ENCODE results near the gene AAR2.

AAR2 gene, protein sequence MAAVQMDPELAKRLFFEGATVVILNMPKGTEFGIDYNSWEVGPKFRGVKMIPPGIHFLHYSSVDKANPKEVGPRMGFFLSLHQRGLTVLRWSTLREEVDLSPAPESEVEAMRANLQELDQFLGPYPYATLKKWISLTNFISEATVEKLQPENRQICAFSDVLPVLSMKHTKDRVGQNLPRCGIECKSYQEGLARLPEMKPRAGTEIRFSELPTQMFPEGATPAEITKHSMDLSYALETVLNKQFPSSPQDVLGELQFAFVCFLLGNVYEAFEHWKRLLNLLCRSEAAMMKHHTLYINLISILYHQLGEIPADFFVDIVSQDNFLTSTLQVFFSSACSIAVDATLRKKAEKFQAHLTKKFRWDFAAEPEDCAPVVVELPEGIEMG

DNA sequence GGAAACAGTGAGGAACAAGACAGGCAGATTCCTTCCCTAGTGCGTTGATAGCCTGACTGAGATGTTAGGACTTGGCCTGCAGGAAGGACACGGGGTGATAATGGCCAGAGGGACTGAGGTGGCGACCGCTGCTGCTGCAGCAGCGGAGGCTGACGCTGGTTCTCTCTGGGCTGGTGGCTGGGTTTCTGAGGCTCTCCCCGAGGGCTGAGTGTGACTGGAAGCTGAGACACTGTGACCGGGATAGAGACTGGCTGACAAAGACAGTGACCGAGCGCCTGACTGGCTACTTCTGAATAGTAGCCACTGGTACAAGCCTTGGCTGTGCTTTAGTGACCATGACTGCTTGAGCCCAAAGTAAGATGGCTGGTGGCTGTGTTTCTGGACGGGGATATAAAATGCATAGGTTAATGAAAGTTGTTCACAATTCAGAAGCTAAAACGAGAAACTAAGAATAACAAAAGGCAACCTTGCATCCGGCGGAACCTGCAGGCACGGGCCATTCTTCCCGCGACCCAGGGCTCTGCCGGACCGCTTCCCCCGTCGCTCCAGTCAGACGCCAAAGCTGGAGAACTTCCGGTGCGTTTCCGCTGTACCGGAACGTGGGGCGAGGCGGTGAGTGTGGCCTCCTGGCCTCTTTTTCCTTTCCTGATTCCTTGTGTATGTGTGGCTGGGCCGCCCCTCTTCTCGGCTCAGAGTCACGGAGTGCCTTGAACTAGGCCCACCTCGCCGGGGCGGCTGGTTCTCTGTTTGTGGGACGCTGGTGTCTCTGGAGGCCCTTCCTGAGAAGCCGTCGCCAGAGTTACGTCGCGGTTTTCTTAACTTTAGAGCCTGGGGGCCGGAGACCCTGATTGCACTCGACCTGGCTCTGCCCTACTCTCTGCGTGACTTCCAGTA, at the start of gene AAR2:
AAR2 (plus strand) TSS at position 587 of the 894 bp plus-strand sequence. CDS start 3,391 bp downstream, outside the sequence.
- peak; percentile 66 for DNase-seq

DNA sequence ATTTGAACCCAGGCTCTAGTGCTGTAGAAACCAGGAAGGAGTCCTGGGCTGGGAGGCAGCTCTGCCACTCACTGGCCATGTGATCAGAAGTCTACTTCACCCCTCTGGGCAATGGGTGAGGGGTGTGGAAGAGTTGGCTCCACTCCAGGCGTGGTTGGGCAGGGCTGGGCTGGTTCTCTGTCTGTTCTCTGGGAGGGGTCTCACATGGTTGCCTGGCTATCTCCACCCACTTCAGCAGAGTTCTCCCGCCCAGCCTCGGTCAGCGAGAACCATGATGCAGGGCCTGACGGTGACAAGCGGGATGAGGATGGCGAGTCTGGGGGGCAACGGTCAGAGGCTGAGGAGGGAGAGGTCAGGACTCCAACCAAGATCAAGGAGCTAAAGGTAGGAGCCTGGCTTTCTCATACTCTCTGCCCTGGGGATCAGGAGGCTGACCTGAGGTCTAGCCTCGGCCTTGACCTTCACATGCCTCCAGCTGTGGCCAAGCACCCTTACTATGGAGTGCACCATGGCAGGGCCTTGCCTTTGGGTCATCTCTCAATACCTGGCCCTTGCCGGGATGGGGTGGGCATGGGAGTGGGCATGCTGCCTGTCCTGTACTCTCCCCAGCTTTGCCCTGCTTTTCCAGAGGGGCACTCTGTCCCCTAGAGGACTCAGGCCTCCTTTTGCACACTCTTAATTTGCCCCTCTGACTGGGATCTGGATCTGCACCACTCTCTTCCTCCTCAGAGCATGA, 42.1 kb upstream of the AAR2 start:
- no peak for DNase-seq

DNA sequence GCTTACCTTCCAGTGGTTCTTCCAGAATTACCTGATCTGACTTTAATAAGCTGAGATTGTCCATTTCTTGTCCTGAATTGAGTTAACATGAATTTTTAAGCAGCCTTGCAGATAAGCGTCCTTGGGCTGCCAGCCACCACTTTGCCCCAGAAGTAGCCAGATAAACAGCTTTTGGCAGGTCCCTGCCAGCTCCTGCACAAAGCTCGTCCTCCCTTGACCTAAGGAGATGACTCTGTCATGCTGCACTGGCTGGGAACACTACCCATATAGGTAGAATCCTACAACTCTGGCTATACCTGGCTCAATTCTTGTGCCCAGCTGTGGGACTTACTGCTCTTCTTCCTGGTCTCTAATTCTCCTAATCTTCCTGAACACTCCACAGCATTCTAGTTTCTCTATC, 39.6 kb upstream of the AAR2 start:
- no peak for DNase-seq

DNA sequence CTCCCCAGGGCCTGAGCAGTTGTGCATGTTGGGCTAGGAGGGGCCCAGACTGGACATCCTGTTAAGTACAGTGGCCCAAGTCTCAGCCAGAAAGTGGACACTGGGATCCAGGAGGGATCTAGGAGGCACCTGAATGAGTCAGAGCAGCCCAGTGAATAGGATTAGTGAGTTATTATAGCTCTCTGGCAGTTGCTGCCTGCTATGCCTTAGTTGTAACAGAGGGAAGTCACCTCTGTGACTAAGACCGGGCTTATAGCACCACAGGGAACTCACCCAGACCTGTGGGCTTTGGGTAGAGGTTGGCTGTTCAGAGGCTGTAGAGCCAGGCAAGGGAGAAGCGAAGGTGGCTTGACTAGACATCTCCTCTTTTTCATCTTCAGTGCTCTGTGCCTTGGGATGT, 39.0 kb upstream of the AAR2 start:
- DNase-seq: no peak

DNA sequence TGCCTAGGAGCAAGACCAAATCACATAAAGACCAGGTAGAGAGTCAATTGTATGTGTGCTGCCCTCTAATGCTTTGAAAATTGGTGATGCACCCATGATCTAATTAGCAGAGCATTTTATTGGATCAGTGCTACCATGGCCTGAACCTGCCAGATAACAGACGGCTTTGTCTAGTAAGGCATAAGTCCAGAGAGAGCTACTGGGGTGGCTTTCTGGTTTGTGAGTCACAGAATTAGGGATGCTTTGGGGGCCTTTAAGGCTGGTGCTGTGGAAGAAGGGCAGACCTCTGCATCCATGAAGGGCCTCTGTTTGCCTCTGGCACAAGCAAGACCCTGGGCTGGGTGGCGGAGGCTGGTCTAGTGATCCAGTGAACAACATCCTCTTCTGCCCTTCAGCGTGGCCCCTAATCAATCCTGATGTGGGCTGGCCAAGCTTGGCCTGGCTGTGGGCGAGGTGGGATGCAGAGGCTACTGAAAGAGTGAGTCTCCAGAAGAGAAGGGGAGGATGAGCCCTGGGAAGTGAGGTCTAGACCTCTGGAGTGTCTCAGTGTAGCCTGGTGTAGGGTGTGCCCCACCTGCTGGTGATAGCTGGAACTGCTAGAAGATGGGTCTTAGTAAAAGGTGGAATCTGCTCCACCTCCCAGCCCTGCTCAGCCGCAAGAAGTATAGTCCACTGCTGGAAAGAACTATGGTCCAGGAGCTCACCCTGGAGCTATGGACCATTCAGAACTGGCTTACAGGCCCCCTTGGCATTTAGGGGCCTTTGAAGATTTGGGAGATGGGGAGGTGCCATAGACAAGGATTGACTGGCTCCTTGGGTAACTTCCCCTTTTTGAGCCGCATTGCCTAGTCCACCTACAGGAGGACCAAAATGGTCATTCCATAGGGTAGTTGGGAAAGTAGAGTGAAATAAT, 36.7 kb upstream of the AAR2 start:
- peak; percentile 53 for DNase-seq

DNA sequence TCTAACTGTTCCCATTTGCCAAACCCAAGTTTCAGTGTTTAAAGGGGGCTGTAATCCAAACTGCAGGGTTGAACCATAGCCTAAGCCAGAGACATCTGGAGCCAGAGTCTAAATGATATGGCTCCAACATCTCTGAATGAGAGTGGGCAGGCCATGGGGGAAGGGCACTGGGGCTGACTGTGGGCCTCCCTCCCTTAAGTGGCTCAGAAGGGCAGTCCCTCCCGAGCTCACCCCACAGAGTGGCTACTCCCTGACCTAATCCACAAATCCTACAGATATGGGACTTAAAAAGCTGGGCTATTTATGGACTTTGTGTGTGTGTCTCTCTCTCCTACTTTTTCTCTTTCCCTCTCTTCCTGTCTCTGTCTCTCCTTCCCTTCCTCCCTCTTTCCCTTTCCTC, 35.8 kb upstream of the AAR2 start:
- no peak for DNase-seq

DNA sequence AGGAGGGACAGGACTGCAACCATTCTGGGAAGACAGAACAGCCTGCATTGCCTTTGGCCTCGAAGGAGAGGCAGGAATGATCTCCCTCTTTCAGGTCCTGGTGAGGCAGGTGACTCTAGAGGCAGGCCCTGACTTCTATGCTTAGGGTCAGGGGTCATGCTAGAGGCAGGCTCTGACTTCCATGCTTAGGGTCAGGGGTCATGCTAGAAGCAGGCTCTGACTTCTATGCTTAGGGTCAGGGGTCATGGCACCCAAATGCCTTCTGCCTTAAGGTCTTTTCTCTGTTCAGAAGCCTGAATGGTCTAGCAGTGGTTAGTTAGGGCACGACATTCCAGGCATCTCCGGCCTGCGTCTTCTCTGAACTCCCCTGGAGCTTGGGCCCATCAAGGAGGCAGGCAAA, 35.1 kb upstream of the AAR2 start:
- DNase-seq: no peak

DNA sequence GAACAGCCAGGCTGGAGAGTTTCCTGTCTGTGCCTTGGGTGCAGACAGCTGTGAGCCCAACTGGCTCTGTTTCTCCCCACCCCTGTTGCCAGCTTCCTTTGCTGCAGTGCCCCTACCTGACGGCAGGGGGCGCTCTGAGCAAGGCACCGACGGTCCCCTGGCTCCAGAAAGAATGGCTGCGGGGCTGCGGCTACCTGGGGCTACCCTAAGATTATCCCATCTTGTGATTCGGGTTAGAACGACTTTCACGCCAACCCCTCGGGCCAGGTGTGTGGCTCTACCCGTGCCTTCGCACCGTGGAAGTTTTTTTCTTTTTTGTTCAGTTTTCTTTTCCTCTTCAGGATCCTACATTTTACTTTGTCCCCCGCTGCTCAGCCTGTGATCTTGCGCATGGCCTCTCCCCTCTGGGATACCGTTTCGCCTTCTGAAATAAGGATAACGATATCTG, 33.4 kb upstream of the AAR2 start:
- peak; percentile 41 for DNase-seq

DNA sequence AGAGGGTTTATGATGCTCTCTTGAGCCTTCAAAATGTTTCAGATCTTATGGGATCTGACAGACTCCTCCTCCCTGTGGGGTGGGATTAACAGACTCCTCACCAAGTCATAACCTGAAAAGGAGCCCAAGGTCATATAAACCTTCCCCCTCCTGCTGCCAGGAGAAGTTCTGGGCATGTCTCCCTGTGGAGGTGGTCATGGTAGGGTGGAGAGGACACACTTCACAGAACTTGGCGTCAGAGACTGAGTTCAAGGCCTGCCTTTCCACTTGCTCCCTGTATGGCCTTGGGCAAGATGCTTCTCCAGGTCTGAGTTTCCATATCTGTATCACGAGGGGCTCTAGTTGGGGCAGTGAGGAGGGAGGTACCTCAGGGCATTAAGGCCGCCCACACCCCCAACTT, 32.4 kb upstream of the AAR2 start:
- DNase-seq: no peak

DNA sequence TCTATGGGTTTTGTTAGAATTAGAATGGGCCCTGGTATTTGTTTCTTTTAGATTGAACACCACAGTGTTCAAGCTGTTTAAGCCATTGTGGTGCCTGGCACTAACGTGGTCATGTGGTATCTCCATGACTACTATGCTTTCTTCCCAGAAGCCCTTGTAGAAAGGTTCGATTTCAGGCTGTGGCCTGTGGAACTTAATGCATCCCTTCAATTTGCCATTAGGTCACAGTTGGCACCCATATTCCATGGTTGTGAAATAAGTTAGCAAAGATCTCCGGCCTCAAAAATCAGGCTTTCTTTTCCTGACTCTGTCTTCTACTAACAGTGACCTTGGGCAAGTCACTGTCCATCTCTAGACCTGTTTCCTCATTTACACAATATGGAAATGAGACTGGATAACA, 31.3 kb upstream of the AAR2 start:
- DNase-seq: no peak

DNA sequence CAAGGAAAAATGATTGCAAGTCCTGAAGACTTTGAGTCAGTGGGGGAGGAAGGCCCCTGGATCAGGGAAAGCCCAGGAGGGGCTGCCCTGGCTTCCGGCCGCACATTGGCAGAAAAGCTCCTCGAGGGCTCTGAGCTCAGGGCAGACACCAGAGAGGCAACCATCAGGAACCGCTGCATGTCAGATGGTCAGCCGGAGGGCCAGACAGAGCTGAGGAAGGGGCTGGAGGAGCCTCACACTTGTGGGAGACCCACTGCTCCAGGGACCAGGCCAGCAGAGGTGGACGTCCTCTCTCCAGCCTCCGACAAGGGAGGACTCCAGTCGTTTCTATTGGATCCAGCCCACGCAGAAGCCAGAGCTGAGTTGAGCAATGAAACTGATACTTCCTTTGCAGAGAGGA, 30.2 kb upstream of the AAR2 start:
- DNase-seq: no peak

DNA sequence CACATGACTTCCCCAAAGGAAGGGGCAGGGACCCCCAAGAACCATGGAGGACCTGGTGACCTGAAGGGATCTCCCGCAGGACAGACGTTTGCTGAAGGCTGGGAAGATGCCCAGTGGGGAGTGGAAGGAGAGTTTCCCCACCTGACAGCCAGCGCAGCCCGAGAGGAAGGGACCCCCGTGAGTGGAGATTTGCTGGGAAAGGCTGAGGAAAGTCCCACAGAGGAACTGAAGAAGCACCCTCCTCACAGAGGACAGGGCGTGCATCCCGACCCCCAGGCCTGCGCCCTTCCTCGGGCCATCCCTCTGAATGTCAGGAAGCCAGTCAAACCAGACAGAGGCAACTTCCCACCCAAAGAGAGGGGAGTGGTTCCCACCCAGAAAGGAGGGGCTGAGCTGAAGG, 29.6 kb upstream of the AAR2 start:
- no peak for DNase-seq

DNA sequence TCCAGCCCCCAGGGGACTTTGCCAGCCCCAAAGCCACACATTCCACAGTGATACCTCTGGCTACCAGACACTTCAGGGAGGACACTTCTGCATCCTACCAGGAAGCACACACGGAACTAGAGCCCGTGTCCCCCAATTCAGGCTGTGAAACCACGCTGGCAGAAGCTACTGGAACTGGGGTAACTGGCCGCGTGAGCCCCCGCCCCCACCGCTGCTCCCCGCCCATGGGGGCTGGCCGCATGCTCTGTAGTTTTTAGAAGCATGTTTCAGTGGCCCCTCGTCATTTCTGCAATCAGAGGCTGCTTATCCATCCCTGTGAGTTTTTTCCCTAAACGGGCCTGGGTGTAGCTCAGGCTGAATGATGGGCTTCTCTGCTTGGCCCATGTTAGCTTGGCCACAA, 28.7 kb upstream of the AAR2 start:
- no peak for DNase-seq

DNA sequence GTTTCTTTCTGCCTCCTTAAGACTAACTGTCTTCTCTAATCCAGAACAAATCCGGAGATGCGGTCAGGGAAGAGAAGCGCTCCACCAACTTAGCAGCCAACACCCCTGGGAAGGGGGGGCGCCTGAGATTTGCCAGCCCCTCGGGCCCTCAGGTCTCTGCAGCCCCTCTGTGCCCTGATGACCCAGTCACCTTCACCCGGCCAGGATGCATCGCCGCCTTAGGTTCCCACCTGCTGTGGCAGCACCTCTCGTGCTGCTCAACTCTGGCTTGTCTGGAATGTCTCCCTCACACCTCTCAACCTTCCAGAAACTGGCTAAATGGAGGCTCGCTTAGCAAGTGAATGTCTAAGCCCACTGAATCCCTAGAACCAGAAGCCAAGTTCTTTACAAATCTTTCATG, 28.0 kb upstream of the AAR2 start:
- no peak for DNase-seq

DNA sequence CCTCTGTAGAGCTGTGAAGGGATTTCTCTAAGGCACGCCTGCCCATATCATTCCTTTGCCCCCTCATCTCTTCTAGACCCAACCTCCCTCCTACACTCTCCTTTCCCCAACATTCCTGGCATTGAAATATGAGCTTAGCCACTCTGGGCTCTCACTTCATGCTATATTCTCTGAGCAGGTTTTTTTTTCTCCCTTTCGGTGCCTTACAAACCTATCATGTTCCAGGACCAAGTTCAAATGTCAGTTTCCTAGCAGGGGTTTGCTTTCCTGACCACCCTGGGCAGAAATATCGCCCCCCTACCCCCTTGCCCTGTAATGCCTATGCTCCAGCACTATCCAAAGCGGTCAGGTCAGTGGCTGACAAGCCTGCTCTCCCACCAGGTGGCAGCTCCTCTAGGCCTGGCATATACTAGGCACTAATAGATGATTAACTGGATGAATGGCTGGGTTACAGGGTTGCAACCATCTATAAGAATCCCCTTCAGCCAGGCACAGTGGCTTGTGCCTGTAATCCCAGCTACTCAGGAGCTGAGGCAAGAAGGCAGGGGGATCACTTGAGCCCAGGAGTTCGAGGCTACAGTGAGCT, 25.7 kb upstream of the AAR2 start:
- no peak for DNase-seq

DNA sequence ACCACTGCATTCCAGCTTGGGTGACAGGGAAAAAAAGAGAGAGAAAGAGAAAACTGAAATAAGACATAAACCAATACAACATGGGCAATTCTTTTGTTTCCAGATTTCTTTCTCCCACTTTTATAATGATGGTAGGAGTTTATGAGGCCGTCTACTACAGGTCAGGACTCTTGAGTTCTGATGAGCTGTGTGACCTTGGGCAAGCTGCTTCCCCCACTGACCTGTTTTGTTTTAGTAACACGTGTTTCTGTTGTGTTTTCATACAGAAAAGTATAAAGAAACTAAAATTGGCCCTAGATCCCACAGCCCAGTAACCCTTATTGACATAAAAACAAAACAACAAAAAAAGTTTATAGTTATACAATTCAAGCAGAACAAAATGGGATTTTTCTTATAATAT, 22.9 kb upstream of the AAR2 start:
- no peak for DNase-seq

DNA sequence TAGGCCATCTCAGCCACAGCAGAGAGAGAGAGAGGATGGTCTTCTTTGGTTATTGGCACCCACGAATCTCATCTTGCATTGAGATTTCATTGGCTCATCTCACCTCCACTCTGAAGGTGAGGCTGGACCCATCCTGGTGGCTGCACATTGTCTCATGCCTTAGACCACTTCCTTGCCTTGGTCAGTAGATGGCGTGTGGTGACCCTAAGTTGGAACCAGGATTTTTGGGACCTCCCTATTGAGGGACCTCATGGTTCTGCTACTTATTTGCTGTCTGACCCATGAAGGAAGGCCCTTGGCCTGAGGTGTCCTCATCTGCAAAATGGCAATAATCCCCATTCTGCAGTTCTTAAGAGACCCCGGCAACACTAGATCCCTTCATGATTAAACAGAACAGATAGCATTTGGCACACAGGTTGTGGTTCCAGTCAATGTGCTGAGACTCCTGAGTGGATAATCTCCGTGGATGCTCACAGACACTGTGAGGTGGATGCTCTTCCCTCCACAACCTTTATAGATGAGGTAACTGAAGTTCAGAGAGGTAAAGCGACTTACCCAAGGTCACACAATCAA, 21.5 kb upstream of the AAR2 start:
- DNase-seq: no peak

DNA sequence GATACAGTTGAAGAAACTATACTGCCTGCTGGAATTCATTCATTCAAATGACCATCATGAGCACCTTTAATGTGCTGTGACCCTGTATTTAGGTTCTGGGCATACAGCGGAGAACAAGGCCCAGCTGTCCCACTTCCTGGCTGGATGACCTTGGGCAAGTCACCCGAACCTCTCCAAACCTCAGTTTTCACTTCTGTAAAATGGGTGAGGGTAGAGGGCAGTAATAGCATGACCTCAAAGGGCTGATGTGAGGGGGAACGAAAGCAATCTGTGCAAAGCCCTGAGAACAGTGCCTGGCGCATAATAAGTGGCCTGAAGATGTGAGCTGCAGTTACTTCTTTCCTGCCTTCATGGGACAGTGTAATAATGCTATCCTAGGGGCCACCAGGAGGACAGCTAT, 20.5 kb upstream of the AAR2 start:
- no peak for DNase-seq

DNA sequence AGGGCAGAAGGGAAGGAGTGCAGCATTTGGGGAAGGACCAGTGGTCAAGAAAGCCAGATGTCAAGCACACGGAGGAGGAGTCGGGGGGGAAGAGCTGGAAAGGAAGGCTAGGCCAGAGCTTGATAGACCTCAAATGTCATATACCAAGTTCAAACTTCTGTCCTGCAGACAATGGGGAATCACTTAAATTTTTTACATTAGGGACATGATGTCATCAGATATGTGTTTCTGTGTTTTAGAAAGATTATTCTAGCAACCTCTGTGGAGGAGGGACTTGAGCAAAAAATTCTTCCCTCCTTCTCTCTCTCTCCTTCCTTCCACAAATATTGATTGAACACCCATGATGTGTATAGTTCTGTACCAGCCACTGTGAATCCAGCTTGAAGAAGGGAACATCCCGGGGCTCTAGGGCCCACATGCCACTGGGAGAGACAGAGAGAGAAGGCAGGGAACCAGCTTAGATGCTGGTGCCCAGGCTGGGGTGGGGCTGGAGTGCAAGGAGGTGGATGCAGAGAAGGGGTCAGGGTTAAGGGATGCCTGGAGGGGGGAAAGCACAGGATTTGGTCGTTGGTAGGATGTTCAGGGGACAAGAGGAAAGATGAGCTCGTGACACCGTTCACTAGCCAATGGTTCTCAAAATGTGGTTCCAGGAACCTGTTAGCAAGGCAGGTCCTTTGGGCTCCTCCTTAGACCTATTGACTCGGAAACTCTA, 19.8 kb upstream of the AAR2 start:
- no peak for DNase-seq

DNA sequence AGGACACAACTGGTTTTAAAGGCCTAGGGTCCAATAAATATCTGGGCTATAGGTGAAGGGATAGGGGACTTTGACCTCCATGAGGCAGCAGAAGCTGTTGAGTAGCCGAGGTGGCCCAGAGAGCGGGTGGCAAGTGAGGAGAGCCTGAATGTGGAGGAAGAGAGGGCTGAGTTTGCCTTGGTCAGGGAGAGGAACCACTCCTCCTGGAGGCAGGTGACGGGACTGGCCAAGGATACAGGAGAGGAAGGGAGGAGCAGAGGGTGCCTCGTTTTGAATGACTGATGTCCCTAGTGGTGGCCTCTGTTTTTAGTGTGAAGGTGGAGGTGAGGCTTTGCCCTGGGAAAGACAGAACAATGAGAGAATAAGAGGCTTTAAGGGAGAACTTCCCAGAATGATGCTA, 19.1 kb upstream of the AAR2 start:
- DNase-seq: no peak
